Ishikawa (cell line): ENCODE measurements around the gene ST6GALNAC3.

Experiments
- CEBPB ChIP-seq: IDR thresholded peaks from 2 replicates; pipeline ENCODE4 v1.6.1; 2012
- CREB1 ChIP-seq: IDR thresholded peaks from 2 replicates; pipeline ENCODE4 v1.6.1; 2012; ENCODE audit warnings: low read depth
- EGR1 ChIP-seq: IDR thresholded peaks from 2 replicates; pipeline ENCODE4 v1.6.1; 2012
- EP300 ChIP-seq: IDR thresholded peaks from 2 replicates; pipeline ENCODE4 v1.6.1; 2012; ENCODE audit warnings: borderline replicate concordance
- FOXM1 ChIP-seq: IDR thresholded peaks from 2 replicates; pipeline ENCODE4 v1.6.1; 2012; ENCODE audit warnings: low read depth, borderline replicate concordance
- NFIC ChIP-seq: IDR thresholded peaks from 2 replicates; pipeline ENCODE4 v1.6.1; 2012
- RAD21 ChIP-seq: IDR thresholded peaks from 2 replicates; pipeline ENCODE4 v1.6.1; 2012; ENCODE audit warnings: low read depth
- TAF1 ChIP-seq: IDR thresholded peaks from 2 replicates; pipeline ENCODE4 v1.6.1; 2012; ENCODE audit warnings: low read depth, mild to moderate bottlenecking
- TCF12 ChIP-seq: IDR thresholded peaks from 2 replicates; pipeline ENCODE4 v1.6.1; 2012; ENCODE audit warnings: low read depth
- TEAD4 ChIP-seq: IDR thresholded peaks from 2 replicates; pipeline ENCODE4 v1.6.1; 2012
- YY1 ChIP-seq: IDR thresholded peaks from 2 replicates; pipeline ENCODE4 v1.6.1; 2012; ENCODE audit warnings: low read depth
- ZBTB7A ChIP-seq: IDR thresholded peaks from 2 replicates; pipeline ENCODE4 v1.6.1; 2012; ENCODE audit warnings: low read depth
- TF ChIP-seq, protein P1 (sequence below): IDR thresholded peaks from 2 replicates; pipeline ENCODE4 v1.6.1; 2012
- TF ChIP-seq, protein P2 (sequence below): IDR thresholded peaks from 2 replicates; pipeline ENCODE4 v1.6.1; 2012
- TF ChIP-seq, protein P3 (sequence below): IDR thresholded peaks from 2 replicates; pipeline ENCODE4 v1.6.1; 2012; ENCODE audit warnings: low read depth, mild to moderate bottlenecking

ST6GALNAC3 gene

GRCh38 chr1:76161451-76161850, 86.9 kb downstream of the ST6GALNAC3 start:
- TF ChIP-seq, protein P1, sequence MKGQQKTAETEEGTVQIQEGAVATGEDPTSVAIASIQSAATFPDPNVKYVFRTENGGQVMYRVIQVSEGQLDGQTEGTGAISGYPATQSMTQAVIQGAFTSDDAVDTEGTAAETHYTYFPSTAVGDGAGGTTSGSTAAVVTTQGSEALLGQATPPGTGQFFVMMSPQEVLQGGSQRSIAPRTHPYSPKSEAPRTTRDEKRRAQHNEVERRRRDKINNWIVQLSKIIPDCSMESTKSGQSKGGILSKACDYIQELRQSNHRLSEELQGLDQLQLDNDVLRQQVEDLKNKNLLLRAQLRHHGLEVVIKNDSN = no peak
- TF ChIP-seq EGR1 = no peak

GRCh38 chr1:76162254-76162653, 87.7 kb downstream of the ST6GALNAC3 start:
- no peak for TF ChIP-seq CREB1
- TF ChIP-seq EP300 = no peak
- no peak for TF ChIP-seq EGR1

GRCh38 chr1:76164165-76164564, 89.6 kb downstream of the ST6GALNAC3 start:
- TF ChIP-seq TCF12 (no peak), CREB1 (no peak)

GRCh38 chr1:76170084-76170483, 95.5 kb downstream of the ST6GALNAC3 start:
- no peak for TF ChIP-seq FOXM1

DNA sequence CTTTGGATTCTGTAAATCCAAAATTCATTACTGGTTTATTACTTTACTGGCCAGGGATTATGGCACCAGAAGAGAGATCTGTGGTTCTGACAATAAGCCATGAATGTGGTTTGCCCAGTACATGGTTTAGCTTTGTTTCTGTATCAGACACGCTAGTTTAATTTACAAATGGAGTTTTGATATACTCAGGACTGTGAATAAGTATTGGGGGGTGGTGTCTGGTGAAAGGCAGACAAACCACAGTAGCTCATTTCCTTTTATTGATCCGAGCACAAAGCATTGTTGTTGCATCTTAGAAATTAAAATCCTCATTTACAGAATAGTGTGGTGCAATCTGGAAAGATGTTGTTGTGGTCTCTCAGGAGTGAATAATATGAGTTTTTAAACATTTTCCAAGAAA, 96.0 kb downstream of the ST6GALNAC3 start:
- TF ChIP-seq NFIC = no peak
- TF ChIP-seq TCF12 = no peak
- no peak for TF ChIP-seq CEBPB
- TF ChIP-seq EP300 = no peak
- TF ChIP-seq TEAD4 = no peak
- TF ChIP-seq RAD21 = no peak
- TF ChIP-seq, protein P2, sequence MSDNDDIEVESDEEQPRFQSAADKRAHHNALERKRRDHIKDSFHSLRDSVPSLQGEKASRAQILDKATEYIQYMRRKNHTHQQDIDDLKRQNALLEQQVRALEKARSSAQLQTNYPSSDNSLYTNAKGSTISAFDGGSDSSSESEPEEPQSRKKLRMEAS = no peak
- TF ChIP-seq, protein P1 = no peak
- TF ChIP-seq TAF1 = no peak
- TF ChIP-seq YY1 = no peak
- no peak for TF ChIP-seq FOXM1

GRCh38 chr1:76176000-76176399, 101.5 kb downstream of the ST6GALNAC3 start:
- TF ChIP-seq, protein P1 = no peak
- TF ChIP-seq TCF12 (no peak), CREB1 (no peak), TEAD4 (no peak), TAF1 (no peak), CEBPB (no peak), NFIC (no peak), EGR1 (no peak), EP300 (no peak), ZBTB7A (no peak), YY1 (no peak), RAD21 (no peak), FOXM1 (no peak)
- TF ChIP-seq, protein P3, sequence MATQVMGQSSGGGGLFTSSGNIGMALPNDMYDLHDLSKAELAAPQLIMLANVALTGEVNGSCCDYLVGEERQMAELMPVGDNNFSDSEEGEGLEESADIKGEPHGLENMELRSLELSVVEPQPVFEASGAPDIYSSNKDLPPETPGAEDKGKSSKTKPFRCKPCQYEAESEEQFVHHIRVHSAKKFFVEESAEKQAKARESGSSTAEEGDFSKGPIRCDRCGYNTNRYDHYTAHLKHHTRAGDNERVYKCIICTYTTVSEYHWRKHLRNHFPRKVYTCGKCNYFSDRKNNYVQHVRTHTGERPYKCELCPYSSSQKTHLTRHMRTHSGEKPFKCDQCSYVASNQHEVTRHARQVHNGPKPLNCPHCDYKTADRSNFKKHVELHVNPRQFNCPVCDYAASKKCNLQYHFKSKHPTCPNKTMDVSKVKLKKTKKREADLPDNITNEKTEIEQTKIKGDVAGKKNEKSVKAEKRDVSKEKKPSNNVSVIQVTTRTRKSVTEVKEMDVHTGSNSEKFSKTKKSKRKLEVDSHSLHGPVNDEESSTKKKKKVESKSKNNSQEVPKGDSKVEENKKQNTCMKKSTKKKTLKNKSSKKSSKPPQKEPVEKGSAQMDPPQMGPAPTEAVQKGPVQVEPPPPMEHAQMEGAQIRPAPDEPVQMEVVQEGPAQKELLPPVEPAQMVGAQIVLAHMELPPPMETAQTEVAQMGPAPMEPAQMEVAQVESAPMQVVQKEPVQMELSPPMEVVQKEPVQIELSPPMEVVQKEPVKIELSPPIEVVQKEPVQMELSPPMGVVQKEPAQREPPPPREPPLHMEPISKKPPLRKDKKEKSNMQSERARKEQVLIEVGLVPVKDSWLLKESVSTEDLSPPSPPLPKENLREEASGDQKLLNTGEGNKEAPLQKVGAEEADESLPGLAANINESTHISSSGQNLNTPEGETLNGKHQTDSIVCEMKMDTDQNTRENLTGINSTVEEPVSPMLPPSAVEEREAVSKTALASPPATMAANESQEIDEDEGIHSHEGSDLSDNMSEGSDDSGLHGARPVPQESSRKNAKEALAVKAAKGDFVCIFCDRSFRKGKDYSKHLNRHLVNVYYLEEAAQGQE = no peak
- TF ChIP-seq, protein P2 = no peak

DNA sequence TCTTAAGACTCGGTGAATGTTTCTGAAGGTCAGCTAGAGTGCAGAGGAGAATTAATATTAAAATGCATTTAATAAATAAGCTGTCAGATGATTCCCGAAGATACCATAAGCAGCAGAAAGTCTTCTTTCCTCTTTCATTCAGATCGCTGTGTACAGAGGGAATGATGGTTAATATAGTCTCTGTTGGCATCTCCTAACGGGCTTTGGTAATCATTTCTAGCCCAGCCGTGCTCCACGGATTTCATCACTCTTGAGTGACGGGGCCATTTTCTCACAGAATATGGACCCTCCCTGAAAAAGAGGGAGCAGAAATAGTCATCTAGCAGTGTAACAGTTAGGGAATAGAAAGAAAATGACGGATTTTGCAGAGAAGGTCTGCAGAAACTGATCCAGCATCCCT, 103.1 kb downstream of the ST6GALNAC3 start:
- no peak for TF ChIP-seq YY1
- TF ChIP-seq EGR1 = no peak
- TF ChIP-seq FOXM1 = no peak
- TF ChIP-seq, protein P3 = no peak
- TF ChIP-seq TEAD4 = no peak
